CD4-positive, alpha-beta T cell treated with Interleukin-15 for 1 hour (primary cell): ENCODE results near the gene ARHGEF4.

Experiments
- DNase-seq: peaks from one replicate; pipeline ENCODE4 v3.0.0-alpha.2; 2020

The ARHGEF4 gene

GRCh38 chr2:130921164-130921476 is 84.4 kb downstream of the ARHGEF4 start:
- no peak for DNase-seq

- no peak for DNase-seq
These were observed 85.7 kb downstream of the ARHGEF4 start for GRCh38 chr2:130922417-130922816.

GRCh38 chr2:130928385-130928784 is 91.7 kb downstream of the ARHGEF4 start:
- no peak for DNase-seq

- DNase-seq, result no peak
These were observed 94.3 kb downstream of the ARHGEF4 start for GRCh38 chr2:130930740-130931659.

- no peak for DNase-seq
These were observed 96.8 kb downstream of the ARHGEF4 start for GRCh38 chr2:130933501-130933900.

- DNase-seq, result no peak
These were observed 99.7 kb downstream of the ARHGEF4 start for GRCh38 chr2:130936451-130936850.

- no peak for DNase-seq
These were observed 111.3 kb downstream of the ARHGEF4 start for GRCh38 chr2:130947967-130948366.

- DNase-seq, result no peak
These were observed 113.2 kb downstream of the ARHGEF4 start for GRCh38 chr2:130949954-130950353.

- no peak for DNase-seq
These were observed 114.3 kb downstream of the ARHGEF4 start for GRCh38 chr2:130951018-130951417.

GRCh38 chr2:130954873-130955272 is 118.2 kb downstream of the ARHGEF4 start:
- DNase-seq, result no peak

- no peak for DNase-seq
These were observed 121.2 kb downstream of the ARHGEF4 start for GRCh38 chr2:130957915-130958314.

- no peak for DNase-seq
These were observed 126.6 kb downstream of the ARHGEF4 start for GRCh38 chr2:130963196-130963848.

- no peak for DNase-seq
These were observed 127.4 kb downstream of the ARHGEF4 start for GRCh38 chr2:130963849-130964793.

GRCh38 chr2:130964931-130965330 is 128.2 kb downstream of the ARHGEF4 start:
- DNase-seq, result no peak

- no peak for DNase-seq
These were observed 129.5 kb downstream of the ARHGEF4 start for GRCh38 chr2:130966149-130966774.

- DNase-seq, result no peak
These were observed 130.2 kb downstream of the ARHGEF4 start for GRCh38 chr2:130966775-130967490.

GRCh38 chr2:130972410-130972809 is 135.7 kb downstream of the ARHGEF4 start:
- DNase-seq, result no peak

GRCh38 chr2:130975729-130976128 is 139.0 kb downstream of the ARHGEF4 start:
- no peak for DNase-seq

GRCh38 chr2:130976591-130977237 is 140.0 kb downstream of the ARHGEF4 start:
- no peak for DNase-seq

GRCh38 chr2:130977461-130978050 is 140.8 kb downstream of the ARHGEF4 start:
- DNase-seq, result no peak

- DNase-seq, result no peak
These were observed 145.0 kb downstream of the ARHGEF4 start for GRCh38 chr2:130981667-130982066.
